GM19438 (cell line): Measurements from ENCODE around the gene TARBP1.

Experiments used
- ATAC-seq: cut with Tn5 transposase; IDR thresholded peaks from one replicate; pipeline ENCODE4 v1.9.1; 2021; ENCODE audit warnings: low read depth; ENCODE audit not compliant: unreplicated experiment

The TARBP1 gene

GRCh38 chr1:234484991-234485739, 6.2 kb upstream of the TARBP1 start:
- ATAC-seq, result no peak

- no peak for ATAC-seq
Measured at GRCh38 chr1:234484218-234484617, 5.2 kb upstream of the TARBP1 start.

- ATAC-seq, result no peak
Measured at GRCh38 chr1:234481771-234482170, 2.8 kb upstream of the TARBP1 start.

GRCh38 chr1:234479866-234480265, 887 bp upstream of the TARBP1 start:
- ATAC-seq, result no peak

GRCh38 chr1:234479310-234479559, 256 bp upstream of the TARBP1 start:
- ATAC-seq, result no peak

- ATAC-seq, result peak; percentile 57
Measured at GRCh38 chr1:234478152-234478480, 863 bp downstream of the TARBP1 start.

GRCh38 chr1:234477386-234478151, 1.4 kb downstream of the TARBP1 start:
- ATAC-seq, result no peak

- no peak for ATAC-seq
Measured at GRCh38 chr1:234476172-234476571, 2.8 kb downstream of the TARBP1 start.

- ATAC-seq, result no peak
Measured at GRCh38 chr1:234475167-234475793, 3.7 kb downstream of the TARBP1 start.

- no peak for ATAC-seq
Measured at GRCh38 chr1:234474375-234474774, 4.6 kb downstream of the TARBP1 start.

- ATAC-seq, result no peak
Measured at GRCh38 chr1:234473118-234473517, 5.9 kb downstream of the TARBP1 start.

- no peak for ATAC-seq
Measured at GRCh38 chr1:234469376-234469775, 9.6 kb downstream of the TARBP1 start.

- ATAC-seq, result no peak
Measured at GRCh38 chr1:234468580-234468979, 10.4 kb downstream of the TARBP1 start.

GRCh38 chr1:234467821-234468220, 11.2 kb downstream of the TARBP1 start:
- no peak for ATAC-seq

- ATAC-seq, result no peak
Measured at GRCh38 chr1:234466945-234467344, 12.0 kb downstream of the TARBP1 start.

- no peak for ATAC-seq
Measured at GRCh38 chr1:234463749-234464148, 15.2 kb downstream of the TARBP1 start.

- no peak for ATAC-seq
Measured at GRCh38 chr1:234460652-234461051, 18.3 kb downstream of the TARBP1 start.

GRCh38 chr1:234458352-234459017, 20.5 kb downstream of the TARBP1 start:
- ATAC-seq, result no peak

GRCh38 chr1:234454926-234455325, 24.1 kb downstream of the TARBP1 start:
- ATAC-seq, result no peak

- no peak for ATAC-seq
Measured at GRCh38 chr1:234452406-234452965, 26.5 kb downstream of the TARBP1 start.

GRCh38 chr1:234440348-234440747, 38.6 kb downstream of the TARBP1 start:
- no peak for ATAC-seq
